OCI-LY1 (cell line): ENCODE data around the gene DUSP9.

ENCODE experiments used
- H2AFZ ChIP-seq: fragments of 200-600 bp; sonication (generic), shearing (Covaris generic); 2 replicates; pipeline ENCODE4 v1.6.0; 2014; ENCODE audit warnings: antibody characterized with exemption, mild to moderate bottlenecking, low read length
- H3F3A ChIP-seq: fragments of 200-600 bp; sonication (generic), shearing (Covaris generic); 2 replicates; pipeline ENCODE4 v1.6.0; 2014; ENCODE audit warnings: mild to moderate bottlenecking, antibody characterized with exemption, low read length, moderate library complexity; ENCODE audit not compliant: insufficient read depth
- H3K27ac ChIP-seq: fragments of 200-600 bp; sonication (generic); 2 replicates; pipeline ENCODE4 v1.5.1; 2014; ENCODE audit warnings: low read length, mixed run types, mild to moderate bottlenecking, low read depth; ENCODE audit not compliant: poor library complexity, severe bottlenecking
- H3K27me3 ChIP-seq: fragments of 200-600 bp; sonication (generic); 2 replicates; pipeline ENCODE4 v1.6.0; 2014; ENCODE audit warnings: antibody characterized with exemption, mild to moderate bottlenecking, low read length, moderate library complexity; ENCODE audit not compliant: insufficient read depth
- H3K36me3 ChIP-seq: fragments of 200-600 bp; sonication (generic); 2 replicates; pipeline ENCODE4 v1.6.1; 2014; ENCODE audit warnings: mild to moderate bottlenecking, antibody characterized with exemption, low read length, moderate library complexity, mixed read lengths; ENCODE audit not compliant: insufficient read depth
- H3K4me1 ChIP-seq: fragments of 200-600 bp; sonication (generic); 2 replicates; pipeline ENCODE4 v1.5.1; 2014; ENCODE audit warnings: mild to moderate bottlenecking, low read length, moderate library complexity; ENCODE audit not compliant: insufficient read depth, severe bottlenecking
- H3K4me2 ChIP-seq: fragments of 200-600 bp; sonication (generic), shearing (Covaris generic); 2 replicates; pipeline ENCODE4 v1.6.1; 2014; ENCODE audit warnings: low read length
- H3K4me3 ChIP-seq: fragments of 200-600 bp; sonication (generic); 2 replicates; pipeline ENCODE4 v1.5.1; 2014; ENCODE audit warnings: low read length, low read depth, mild to moderate bottlenecking, mixed read lengths; ENCODE audit not compliant: poor library complexity, severe bottlenecking
- H3K79me2 ChIP-seq: fragments of 200-600 bp; shearing (Covaris generic); 2 replicates; pipeline ENCODE4 v1.6.1; 2016; ENCODE audit warnings: mixed run types, low read length, mixed read lengths; ENCODE audit not compliant: insufficient read depth
- H3K9ac ChIP-seq: fragments of 200-600 bp; sonication (generic), shearing (Covaris generic); 2 replicates; pipeline ENCODE4 v1.6.1; 2014; ENCODE audit warnings: mild to moderate bottlenecking, low read length, mixed read lengths
- H3K9me2 ChIP-seq: fragments of 200-600 bp; sonication (generic), shearing (Covaris generic); 2 replicates; pipeline ENCODE4 v1.6.1; 2014; ENCODE audit warnings: low read depth, mild to moderate bottlenecking, low read length, mixed read lengths
- H3K9me3 ChIP-seq: fragments of 200-600 bp; shearing (Covaris generic); 2 replicates; pipeline ENCODE4 v1.6.1; 2014; ENCODE audit warnings: low read length, mixed read lengths
- H4K20me1 ChIP-seq: fragments of 200-600 bp; sonication (generic), shearing (Covaris generic); 2 replicates; pipeline ENCODE4 v1.6.0; 2016; ENCODE audit warnings: mild to moderate bottlenecking, low read length; ENCODE audit not compliant: insufficient read depth
- CTCF ChIP-seq: fragments of 200-600 bp; sonication (generic), shearing (Covaris generic); IDR thresholded peaks from 2 replicates; pipeline ENCODE4 v1.5.1; 2017; ENCODE audit warnings: mild to moderate bottlenecking, antibody characterized with exemption, low read length, moderate library complexity, mixed read lengths
- EZH2 ChIP-seq: fragments of 200-600 bp; sonication (generic), shearing (Covaris generic); IDR thresholded peaks from 2 replicates; pipeline ENCODE4 v1.8.0; 2017; ENCODE audit warnings: borderline replicate concordance, mixed run types, mild to moderate bottlenecking, antibody characterized with exemption, low read length, moderate library complexity, mixed read lengths

The DUSP9 gene

GRCh38 chrX:153628129-153628528 lies 18.9 kb upstream of the DUSP9 start:
- Histone ChIP-seq H3K27ac (no peak overlapping the region), H3K4me2 (no peak overlapping the region), H3K27me3 (no peaks in the 10 kb centered on the region; the same call in 1 of the 2 replicates)

GRCh38 chrX:153628665-153629064 lies 18.3 kb upstream of the DUSP9 start:
- no peaks in the 10 kb centered on the region for H3F3A ChIP-seq
- H3K4me2 ChIP-seq = no peak overlapping the region
- no peak overlapping the region for H3K4me3 ChIP-seq
- no peaks in the 10 kb centered on the region for H3K9me3 ChIP-seq
- H3K4me1 ChIP-seq = no peaks in the 10 kb centered on the region
- H3K9me2 ChIP-seq = no peaks in the 10 kb centered on the region
- H3K9ac ChIP-seq = no peak overlapping the region
- no peak overlapping the region for H3K27ac ChIP-seq
- TF ChIP-seq EZH2 (no peak), CTCF (no peak)
- H4K20me1 ChIP-seq = no peaks in the 10 kb centered on the region
- no peak overlapping the region for H2AFZ ChIP-seq
- no peaks in the 10 kb centered on the region for H3K36me3 ChIP-seq
- H3K79me2 ChIP-seq = no peaks in the 10 kb centered on the region
- no peaks in the 10 kb centered on the region; the same call in 1 of the 2 replicates for H3K27me3 ChIP-seq

More at GRCh38 chrX:153628129-153628528, 18.9 kb upstream of the DUSP9 start:
- H3K4me1 ChIP-seq = no peaks in the 10 kb centered on the region
- H2AFZ ChIP-seq = no peak overlapping the region
- TF ChIP-seq CTCF = no peak
- TF ChIP-seq EZH2 = no peak
- no peak overlapping the region for H3K9ac ChIP-seq
- H3K36me3 ChIP-seq = no peaks in the 10 kb centered on the region
- no peaks in the 10 kb centered on the region for H4K20me1 ChIP-seq
- no peaks in the 10 kb centered on the region for H3K9me3 ChIP-seq
- H3K4me3 ChIP-seq = no peak overlapping the region
- no peaks in the 10 kb centered on the region for H3K79me2 ChIP-seq
- no peaks in the 10 kb centered on the region for H3K9me2 ChIP-seq
- H3F3A ChIP-seq = no peaks in the 10 kb centered on the region

- no peak for TF ChIP-seq EZH2
- no peak for TF ChIP-seq CTCF
- H3K9me3 ChIP-seq = no peaks in the 10 kb centered on the region
- H3K27me3 ChIP-seq = no peaks in the 10 kb centered on the region; the same call in 1 of the 2 replicates
- no peak overlapping the region for H3K27ac ChIP-seq
- H3K79me2 ChIP-seq = no peaks in the 10 kb centered on the region
- no peak overlapping the region for H3K4me3 ChIP-seq
- H3K36me3 ChIP-seq = no peaks in the 10 kb centered on the region
- H3K9me2 ChIP-seq = no peaks in the 10 kb centered on the region
- no peak overlapping the region for H2AFZ ChIP-seq
- no peak overlapping the region for H3K4me2 ChIP-seq
- H4K20me1 ChIP-seq = no peaks in the 10 kb centered on the region
- H3K4me1 ChIP-seq = no peaks in the 10 kb centered on the region
- no peaks in the 10 kb centered on the region for H3F3A ChIP-seq
- H3K9ac ChIP-seq = no peak overlapping the region
Observed at GRCh38 chrX:153631346-153631745, 15.7 kb upstream of the DUSP9 start.
